Panc1 (cell line): Measurements from ENCODE around the gene ZNF653. TPM values are rescaled to one million over a fixed set of nuclear protein-coding genes. Genes with fewer than 3 reads are reported as not detected.
A peak's percentile ranks its signal among the peaks of the same experiment; 100 is the strongest.

ENCODE experiments used
- ATAC-seq: fragments of 200-7000 bp; cut with Tn5 transposase; 2 replicates; pipeline ENCODE4 v1.9.1; 2020; ENCODE audit warnings: mild to moderate bottlenecking, moderate library complexity
- BruUV-seq: library from RNA; stranded (reverse); fragments of 400-500 nt; replicated peaks from 2 replicates; lab custom pipeline; 2021; lab: Mats Ljungman, UMichigan
- CTCF ChIA-PET: fragments of 300-600 bp; sonication (Branson Sonifier 250); formaldehyde crosslinking; loops from one replicate; lab custom pipeline; 2022; ENCODE audit warnings: antibody characterized with exemption; lab: Charles Lee
- POLR2A ChIA-PET: fragments of 300-600 bp; sonication (Branson Sonifier 250); formaldehyde crosslinking; loops from one replicate; lab custom pipeline; 2022; ENCODE audit warnings: antibody characterized with exemption; lab: Charles Lee
- DNase-seq: peaks from one replicate; pipeline ENCODE4 v3.0.0-alpha.2; 2010; ENCODE audit warnings: low read depth, low spot score
- H3K27ac ChIP-seq: 2 replicates; pipeline ENCODE4 v1.5.1; 2011; ENCODE audit warnings: mild to moderate bottlenecking, low read length, inconsistent platforms
- H3K27me3 ChIP-seq: fragments of 200-500 bp; sonication (Bioruptor generic); 2 replicates; pipeline ENCODE4 v1.6.0; 2014; ENCODE audit warnings: low read length, inconsistent platforms; ENCODE audit not compliant: control insufficient read depth, insufficient read depth
- H3K36me3 ChIP-seq: fragments of 200-500 bp; sonication (Bioruptor generic); 2 replicates; pipeline ENCODE4 v1.5.1; 2014; ENCODE audit warnings: inconsistent platforms, mild to moderate bottlenecking, low read length, moderate library complexity; ENCODE audit not compliant: control insufficient read depth, insufficient read depth
- H3K4me1 ChIP-seq: 2 replicates; pipeline ENCODE4 v1.5.1; 2011; ENCODE audit warnings: inconsistent platforms, mild to moderate bottlenecking, low read length, moderate library complexity; ENCODE audit not compliant: control insufficient read depth, insufficient read depth
- H3K4me3 ChIP-seq, 2 experiments: 2 replicates each; pipeline ENCODE4 v1.5.1; 2011 to 2012; ENCODE audit warnings: low read depth in 2 of 2, low read length in 2 of 2, mild to moderate bottlenecking in 2 of 2, inconsistent platforms in 1 of 2, moderate library complexity in 1 of 2
- H3K9me3 ChIP-seq: fragments of 200-500 bp; sonication (Bioruptor generic); 2 replicates; pipeline ENCODE4 v1.5.1; 2014; ENCODE audit warnings: low read depth, mild to moderate bottlenecking, inconsistent platforms, low read length, moderate library complexity; ENCODE audit not compliant: control insufficient read depth, insufficient read depth
- CTCF ChIP-seq: fragments of 450-650 bp; IDR thresholded peaks from 2 replicates; pipeline ENCODE4 v1.5.1; 2017; ENCODE audit warnings: mild to moderate bottlenecking
- SIN3A ChIP-seq: IDR thresholded peaks from 2 replicates; pipeline ENCODE4 v1.6.1; 2012; ENCODE audit warnings: low read depth, mild to moderate bottlenecking, low read length, moderate library complexity, borderline replicate concordance; ENCODE audit not compliant: insufficient read depth
- in situ Hi-C: cut with HindIII; loops from 2 replicates; pipeline ENCODE4 v1.10.0; 2016; ENCODE audit warnings: low sequenced_read_pairs, low pct_unique_long_range_greater_than_20kb
- intact Hi-C: fragments of 100-400 bp; cut with micrococcal nuclease; formaldehyde crosslinking; loops from one replicate; pipeline ENCODE4 v1.10.0; 2022; ENCODE audit not compliant: unreplicated experiment
- total RNA-seq: library from RNA; stranded (reverse); gene quantifications from one replicate; pipeline ENCODE4 v1.2.1, GENCODE V29; 2021; ENCODE audit not compliant: unreplicated experiment
- TF ChIP-seq, protein P1 (sequence below), 2 experiments: IDR thresholded peaks; 2 replicates each; pipeline ENCODE4 v1.6.1; 2011 to 2012; ENCODE audit warnings: low read depth in 2 of 2, control low read depth in 1 of 2, low read length in 1 of 2, mild to moderate bottlenecking in 1 of 2, moderate library complexity in 1 of 2; ENCODE audit not compliant: insufficient read depth in 1 of 2

The ZNF653 gene
- total RNA-seq, 1 experiment from 2014 or later: 10.4 TPM

- in situ Hi-C loops: no loop called here
- ChIA-PET CTCF (no interaction called here), POLR2A (no interaction called here)
These were observed 51.9 kb downstream of the ZNF653 start for GRCh38 chr19:11453468-11454341.

GRCh38 chr19:11452620-11453310 lies 52.9 kb downstream of the ZNF653 start:
- BruUV-seq: no TSS peak
- TF ChIP-seq SIN3A: no peak
- TF ChIP-seq CTCF: peak; percentile 55
- in situ Hi-C loops: no loop called here
- intact Hi-C loops: no loop called here
- H3K36me3 ChIP-seq: no peaks in the 10 kb centered on the region; the same call in 1 of the 2 replicates
- ATAC-seq (no peak), DNase-seq (no peak)
- no peaks in the 10 kb centered on the region for H3K27me3 ChIP-seq
- no peaks in the 10 kb centered on the region for H3K9me3 ChIP-seq
- no peaks in the 10 kb centered on the region for H3K4me1 ChIP-seq
- no peak overlapping the region for H3K27ac ChIP-seq
- CTCF ChIA-PET: interaction anchor here (1.0 kb wide), 1 partner anchor 17 kb away, joined by 3 read pairs; the partner anchor contains the start of genes ODAD3 and PRKCSH
- POLR2A ChIA-PET: no interaction called here
- H3K4me3 ChIP-seq: no peak overlapping the region

More at GRCh38 chr19:11453468-11454341, 51.9 kb downstream of the ZNF653 start:
- no peaks in the 10 kb centered on the region for H3K4me1 ChIP-seq
- no peak overlapping the region for H3K27ac ChIP-seq
- DNase-seq (no peak), ATAC-seq (no peak)
- H3K27me3 ChIP-seq: no peaks in the 10 kb centered on the region
- H3K36me3 ChIP-seq: no peaks in the 10 kb centered on the region
- no peaks in the 10 kb centered on the region for H3K9me3 ChIP-seq
- H3K4me3 ChIP-seq: no peak overlapping the region
- intact Hi-C loops: no loop called here
- TF ChIP-seq CTCF: peak; percentile 64
- TF ChIP-seq, protein P1, sequence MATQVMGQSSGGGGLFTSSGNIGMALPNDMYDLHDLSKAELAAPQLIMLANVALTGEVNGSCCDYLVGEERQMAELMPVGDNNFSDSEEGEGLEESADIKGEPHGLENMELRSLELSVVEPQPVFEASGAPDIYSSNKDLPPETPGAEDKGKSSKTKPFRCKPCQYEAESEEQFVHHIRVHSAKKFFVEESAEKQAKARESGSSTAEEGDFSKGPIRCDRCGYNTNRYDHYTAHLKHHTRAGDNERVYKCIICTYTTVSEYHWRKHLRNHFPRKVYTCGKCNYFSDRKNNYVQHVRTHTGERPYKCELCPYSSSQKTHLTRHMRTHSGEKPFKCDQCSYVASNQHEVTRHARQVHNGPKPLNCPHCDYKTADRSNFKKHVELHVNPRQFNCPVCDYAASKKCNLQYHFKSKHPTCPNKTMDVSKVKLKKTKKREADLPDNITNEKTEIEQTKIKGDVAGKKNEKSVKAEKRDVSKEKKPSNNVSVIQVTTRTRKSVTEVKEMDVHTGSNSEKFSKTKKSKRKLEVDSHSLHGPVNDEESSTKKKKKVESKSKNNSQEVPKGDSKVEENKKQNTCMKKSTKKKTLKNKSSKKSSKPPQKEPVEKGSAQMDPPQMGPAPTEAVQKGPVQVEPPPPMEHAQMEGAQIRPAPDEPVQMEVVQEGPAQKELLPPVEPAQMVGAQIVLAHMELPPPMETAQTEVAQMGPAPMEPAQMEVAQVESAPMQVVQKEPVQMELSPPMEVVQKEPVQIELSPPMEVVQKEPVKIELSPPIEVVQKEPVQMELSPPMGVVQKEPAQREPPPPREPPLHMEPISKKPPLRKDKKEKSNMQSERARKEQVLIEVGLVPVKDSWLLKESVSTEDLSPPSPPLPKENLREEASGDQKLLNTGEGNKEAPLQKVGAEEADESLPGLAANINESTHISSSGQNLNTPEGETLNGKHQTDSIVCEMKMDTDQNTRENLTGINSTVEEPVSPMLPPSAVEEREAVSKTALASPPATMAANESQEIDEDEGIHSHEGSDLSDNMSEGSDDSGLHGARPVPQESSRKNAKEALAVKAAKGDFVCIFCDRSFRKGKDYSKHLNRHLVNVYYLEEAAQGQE (IDR thresholded peaks at IDR 0.05; ENCODE audit: insufficient read depth in 1 of 2, low read depth in 2 of 2, low read length in 1 of 2): no peak
- BruUV-seq: no TSS peak
